ENCODE results near the gene CTNNA3.

- no peak for TF ChIP-seq CTCF (IDR thresholded peaks at IDR 0.05)
- no peak for TF ChIP-seq POLR2A (IDR thresholded peaks at IDR 0.05)
Observed at GRCh38 chr10:67087135-67087425, 608.9 kb downstream of the CTNNA3 start.

Measured in right lobe of liver (tissue), 4 donors.